Esophagus muscularis mucosa (tissue), 3 donors: ENCODE results near the gene KRT80.

Experiments
- POLR2A ChIP-seq: fragments of 450-650 bp; IDR thresholded peaks from one replicate; pipeline ENCODE4 v1.6.1; 2017; ENCODE audit warnings: antibody characterized with exemption, moderate library complexity, mild to moderate bottlenecking, low read depth
- TF ChIP-seq, protein P1 (sequence below), 3 experiments: fragments of 200-600 bp in 2 of 3; fragments of 450-650 bp in 1 of 3; sonication (generic) in 2 of 3; IDR thresholded peaks; one replicate each; pipeline ENCODE4 v1.5.1; 2017 to 2019; ENCODE audit warnings: antibody characterized with exemption in 3 of 3, mild to moderate bottlenecking in 2 of 3, moderate library complexity in 1 of 3

DNA sequence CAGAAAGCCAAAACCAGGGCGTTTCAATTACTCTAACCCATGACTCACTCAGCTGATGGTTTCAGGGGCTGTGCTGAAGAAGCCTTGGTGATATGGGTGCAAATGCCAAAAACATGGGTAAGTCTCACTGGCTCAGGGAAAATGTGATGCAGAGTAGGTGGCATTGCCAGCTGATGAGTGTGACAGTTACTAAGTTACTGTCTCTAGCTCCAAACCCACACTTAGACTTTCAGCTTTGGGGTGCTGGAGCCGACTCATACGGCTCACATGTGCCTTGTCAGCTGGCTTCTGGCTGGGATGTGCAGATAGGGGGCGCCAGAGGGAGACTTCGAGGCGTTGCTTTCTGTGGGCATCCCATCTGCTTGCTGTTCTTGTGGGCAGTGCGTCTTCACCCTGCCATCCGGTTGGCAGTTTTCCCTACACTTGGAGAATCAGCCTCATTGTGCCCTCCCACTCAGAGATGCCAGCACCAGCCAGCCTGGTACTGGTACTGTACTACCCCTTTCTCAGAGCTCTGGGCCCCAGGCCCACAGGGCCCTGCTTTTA, 30.2 kb upstream of the KRT80 start:
- no peak for TF ChIP-seq POLR2A
- TF ChIP-seq, protein P1, sequence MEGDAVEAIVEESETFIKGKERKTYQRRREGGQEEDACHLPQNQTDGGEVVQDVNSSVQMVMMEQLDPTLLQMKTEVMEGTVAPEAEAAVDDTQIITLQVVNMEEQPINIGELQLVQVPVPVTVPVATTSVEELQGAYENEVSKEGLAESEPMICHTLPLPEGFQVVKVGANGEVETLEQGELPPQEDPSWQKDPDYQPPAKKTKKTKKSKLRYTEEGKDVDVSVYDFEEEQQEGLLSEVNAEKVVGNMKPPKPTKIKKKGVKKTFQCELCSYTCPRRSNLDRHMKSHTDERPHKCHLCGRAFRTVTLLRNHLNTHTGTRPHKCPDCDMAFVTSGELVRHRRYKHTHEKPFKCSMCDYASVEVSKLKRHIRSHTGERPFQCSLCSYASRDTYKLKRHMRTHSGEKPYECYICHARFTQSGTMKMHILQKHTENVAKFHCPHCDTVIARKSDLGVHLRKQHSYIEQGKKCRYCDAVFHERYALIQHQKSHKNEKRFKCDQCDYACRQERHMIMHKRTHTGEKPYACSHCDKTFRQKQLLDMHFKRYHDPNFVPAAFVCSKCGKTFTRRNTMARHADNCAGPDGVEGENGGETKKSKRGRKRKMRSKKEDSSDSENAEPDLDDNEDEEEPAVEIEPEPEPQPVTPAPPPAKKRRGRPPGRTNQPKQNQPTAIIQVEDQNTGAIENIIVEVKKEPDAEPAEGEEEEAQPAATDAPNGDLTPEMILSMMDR (IDR thresholded peaks at IDR 0.05): peak in 2 of 3 experiments; percentile 21 to 37
